ENCODE data around the gene PBRM1. TPM values are rescaled to one million over a fixed set of nuclear protein-coding genes. Genes with fewer than 3 reads are reported as not detected.
A peak's percentile ranks its signal among the peaks of the same experiment; 100 is the strongest.

The PBRM1 gene
- total RNA-seq, 4 donors from 2014 or later: 51.6 to 78.7 (median 74.0) TPM

- H3K4me3 ChIP-seq (ENCODE audit: low read depth, poor library complexity, severe bottlenecking): no peak overlapping the region
- DNase-seq (ENCODE audit: low spot score in 2 of 2): no peak
- TF ChIP-seq POLR2A (IDR thresholded peaks at IDR 0.05): no peak
- TF ChIP-seq, protein P1, sequence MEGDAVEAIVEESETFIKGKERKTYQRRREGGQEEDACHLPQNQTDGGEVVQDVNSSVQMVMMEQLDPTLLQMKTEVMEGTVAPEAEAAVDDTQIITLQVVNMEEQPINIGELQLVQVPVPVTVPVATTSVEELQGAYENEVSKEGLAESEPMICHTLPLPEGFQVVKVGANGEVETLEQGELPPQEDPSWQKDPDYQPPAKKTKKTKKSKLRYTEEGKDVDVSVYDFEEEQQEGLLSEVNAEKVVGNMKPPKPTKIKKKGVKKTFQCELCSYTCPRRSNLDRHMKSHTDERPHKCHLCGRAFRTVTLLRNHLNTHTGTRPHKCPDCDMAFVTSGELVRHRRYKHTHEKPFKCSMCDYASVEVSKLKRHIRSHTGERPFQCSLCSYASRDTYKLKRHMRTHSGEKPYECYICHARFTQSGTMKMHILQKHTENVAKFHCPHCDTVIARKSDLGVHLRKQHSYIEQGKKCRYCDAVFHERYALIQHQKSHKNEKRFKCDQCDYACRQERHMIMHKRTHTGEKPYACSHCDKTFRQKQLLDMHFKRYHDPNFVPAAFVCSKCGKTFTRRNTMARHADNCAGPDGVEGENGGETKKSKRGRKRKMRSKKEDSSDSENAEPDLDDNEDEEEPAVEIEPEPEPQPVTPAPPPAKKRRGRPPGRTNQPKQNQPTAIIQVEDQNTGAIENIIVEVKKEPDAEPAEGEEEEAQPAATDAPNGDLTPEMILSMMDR (IDR thresholded peaks at IDR 0.05): no peak
- intact Hi-C loops (cut with DNase I; ENCODE audit: low total_unique reads): no loop called here
- 60 to 62% methylated on average over 33 to 39 of the region's 39 CpGs for WGBS, 2 donors
Observed at GRCh38 chr3:52714335-52715302, 28.9 kb upstream of the PBRM1 start.

- WGBS, 2 donors: 92 to 96% methylated on average over 17 of the region's 17 CpGs
- no peak for DNase-seq (ENCODE audit: low spot score in 2 of 2)
- intact Hi-C loops (cut with DNase I; ENCODE audit: low total_unique reads): no loop called here
Observed at GRCh38 chr3:52712291-52713212, 26.8 kb upstream of the PBRM1 start.

DNA sequence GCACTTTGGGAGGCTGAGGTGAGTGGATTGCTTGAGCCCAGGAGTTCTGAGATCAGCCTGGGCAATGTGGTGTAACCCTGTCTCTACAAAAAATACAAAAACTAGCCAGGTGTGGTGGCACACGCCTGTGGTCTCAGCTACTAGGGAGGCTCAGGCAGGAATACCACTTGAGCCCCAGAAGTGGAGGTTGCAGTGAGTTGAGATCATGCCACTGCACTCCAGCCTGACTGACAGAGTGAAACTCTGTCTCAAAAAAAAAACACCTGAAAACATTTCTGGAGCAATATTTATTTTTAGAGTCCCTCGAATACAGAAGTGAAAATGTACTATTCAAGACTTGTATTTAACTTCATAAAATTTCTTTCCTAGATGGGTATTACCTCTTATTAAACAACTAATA lies 24.8 kb upstream of the PBRM1 start:
- H3K4me3 ChIP-seq (ENCODE audit: low read depth, poor library complexity, severe bottlenecking): no peak overlapping the region
- intact Hi-C loops (cut with DNase I; ENCODE audit: low total_unique reads): no loop called here
- TF ChIP-seq, protein P1 (IDR thresholded peaks at IDR 0.05): no peak
- no peak for TF ChIP-seq POLR2A (IDR thresholded peaks at IDR 0.05)
- 85 to 88% methylated on average over 2 of the region's 2 CpGs for WGBS, 2 donors
- DNase-seq (ENCODE audit: low spot score in 2 of 2): no peak

More at GRCh38 chr3:52712291-52713212, 26.8 kb upstream of the PBRM1 start:
- no peak for TF ChIP-seq POLR2A (IDR thresholded peaks at IDR 0.05)
- TF ChIP-seq, protein P1 (IDR thresholded peaks at IDR 0.05): no peak
- no peak overlapping the region for H3K4me3 ChIP-seq (ENCODE audit: low read depth, poor library complexity, severe bottlenecking)

DNA sequence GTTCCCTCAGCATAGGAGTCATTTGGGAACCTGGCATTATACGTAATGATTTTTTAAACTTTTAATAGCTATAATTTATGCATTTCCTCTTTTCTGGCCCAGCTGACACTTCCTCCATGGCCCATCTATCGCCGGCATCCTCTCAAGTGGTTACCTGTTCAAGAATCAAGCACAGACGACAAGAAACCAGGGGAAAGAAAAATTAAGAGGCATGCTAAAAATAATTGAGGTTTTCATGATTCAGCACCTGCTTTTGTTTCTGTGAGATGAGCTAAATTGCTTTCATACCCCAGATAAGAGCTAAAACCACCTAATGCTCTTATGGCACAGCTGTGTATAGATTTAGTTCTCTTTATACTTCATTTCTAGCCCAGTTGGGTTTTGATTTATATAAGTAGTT lies 21.9 kb upstream of the PBRM1 start:
- H3K4me3 ChIP-seq (ENCODE audit: low read depth, poor library complexity, severe bottlenecking): no peak overlapping the region
- DNase-seq (ENCODE audit: low spot score in 2 of 2): no peak
- intact Hi-C loops (cut with DNase I; ENCODE audit: low total_unique reads): no loop called here
- 76 to 82% methylated on average over 4 of the region's 4 CpGs for WGBS, 2 donors
- TF ChIP-seq POLR2A (IDR thresholded peaks at IDR 0.05): no peak
- TF ChIP-seq, protein P1 (IDR thresholded peaks at IDR 0.05): no peak

DNA sequence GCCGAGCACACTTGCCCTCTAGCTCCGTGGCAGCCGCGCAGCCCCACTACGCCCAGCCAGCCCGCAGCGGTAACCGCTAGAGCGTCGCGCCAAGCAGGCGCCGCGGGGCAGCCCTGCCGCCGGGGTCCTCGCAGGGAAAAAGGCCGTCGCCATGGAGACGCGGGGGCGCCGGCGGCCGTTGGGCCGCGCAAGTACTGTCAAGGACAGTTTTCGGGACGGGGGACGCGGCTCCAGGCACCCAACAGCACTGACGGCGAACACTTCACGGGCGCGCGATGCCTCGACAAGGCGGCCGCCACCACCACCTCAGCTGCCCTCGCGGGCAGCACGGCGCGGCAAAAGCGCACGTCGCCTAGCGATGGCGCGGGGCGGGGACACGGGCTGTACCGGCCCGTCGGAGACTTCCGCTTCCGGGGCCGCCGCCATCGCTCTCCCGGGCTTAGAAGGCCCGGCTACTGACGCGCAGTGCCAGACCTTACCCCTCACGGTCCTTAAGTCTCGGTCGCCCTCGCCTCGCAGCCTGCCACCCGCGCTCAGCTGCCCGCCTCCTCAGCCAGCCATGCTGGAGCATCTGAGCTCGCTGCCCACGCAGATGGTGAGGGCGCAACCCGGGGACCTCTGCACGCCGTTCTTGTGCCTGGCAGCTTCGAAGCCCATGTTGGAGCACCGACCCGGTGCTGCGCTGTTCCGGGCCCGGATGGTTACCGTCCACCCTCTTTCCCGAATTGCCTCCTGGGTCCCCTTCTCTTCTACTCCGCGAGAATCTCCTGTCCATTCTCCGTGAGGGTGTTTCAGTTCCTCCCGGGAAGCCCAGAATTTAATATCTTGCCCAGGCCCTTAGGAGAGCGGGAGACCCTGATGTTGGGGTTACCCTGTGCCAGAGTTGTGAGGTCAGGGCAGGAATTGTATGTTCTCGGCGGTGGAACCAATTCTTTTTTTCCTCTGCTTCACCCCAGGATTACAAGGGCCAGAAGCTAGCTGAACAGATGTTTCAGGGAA lies 20.3 kb upstream of the PBRM1 start, which contains the start of the genes GLT8D1 and SPCS1:
Gene GLT8D1, minus strand, starts transcription at position 104 of the 999 bp plus-strand sequence. CDS start 5,331 bp downstream, outside the sequence.
Gene SPCS1, plus strand, starts transcription at position 419 of the 999 bp plus-strand sequence. Its CDS starts 141 bp downstream, at position 560.
- intact Hi-C loops (cut with DNase I; ENCODE audit: low total_unique reads): no loop called here
- WGBS, 2 donors: 0% methylated on average over 37 to 45 of the region's 94 CpGs
- TF ChIP-seq POLR2A (IDR thresholded peaks at IDR 0.05): peak in 1 of 2 donors; percentile 51
- TF ChIP-seq, protein P1 (IDR thresholded peaks at IDR 0.05): no peak
- H3K4me3 ChIP-seq (ENCODE audit: low read depth, poor library complexity, severe bottlenecking): peak within 1 kb of the TSS; percentile 63
- DNase-seq (ENCODE audit: low spot score in 2 of 2): peak; percentile 70 to 96
